Measurements from ENCODE around the gene BNIPL.

- no peak for TF ChIP-seq ZNF274 (IDR thresholded peaks at IDR 0.05; ENCODE audit: low read depth, low read length)
- no peak for TF ChIP-seq SUZ12 (IDR thresholded peaks at IDR 0.05; ENCODE audit: extremely low read depth, insufficient read depth, insufficient read length)
- no peak for TF ChIP-seq YY1 (IDR thresholded peaks at IDR 0.05; ENCODE audit: insufficient read depth, insufficient read length)
Observed at GRCh38 chr1:150999051-150999674, 37.2 kb upstream of the BNIPL start.

Measured in NT2/D1 (cell line).